ENCODE data around the gene GOT1.

The GOT1 gene

DNA sequence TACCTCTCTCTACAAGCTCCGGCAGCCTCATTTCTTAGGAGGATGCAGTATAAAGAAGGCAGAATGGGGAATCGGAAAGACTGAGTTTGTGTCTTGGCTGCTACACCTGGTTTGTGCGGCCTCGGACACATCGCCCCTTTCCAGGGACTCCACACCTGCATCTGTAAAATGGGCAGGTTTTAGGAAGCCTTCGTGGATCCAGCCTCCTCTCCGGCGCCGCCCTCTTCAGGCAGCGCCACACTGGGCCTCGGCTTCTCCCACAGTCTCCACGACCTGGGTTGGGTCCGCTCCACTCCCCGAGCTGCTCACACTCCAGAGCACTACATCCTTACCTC lies 341 bp downstream of the GOT1 start:
- TF ChIP-seq YY1 (IDR thresholded peaks at IDR 0.05; ENCODE audit: low read depth): no peak
- no peak for TF ChIP-seq TEAD4 (IDR thresholded peaks at IDR 0.05)
- TF ChIP-seq NFIC (IDR thresholded peaks at IDR 0.05): no peak
- TF ChIP-seq FOXM1 (IDR thresholded peaks at IDR 0.05; ENCODE audit: borderline replicate concordance, low read depth): no peak
- TF ChIP-seq, protein P1, sequence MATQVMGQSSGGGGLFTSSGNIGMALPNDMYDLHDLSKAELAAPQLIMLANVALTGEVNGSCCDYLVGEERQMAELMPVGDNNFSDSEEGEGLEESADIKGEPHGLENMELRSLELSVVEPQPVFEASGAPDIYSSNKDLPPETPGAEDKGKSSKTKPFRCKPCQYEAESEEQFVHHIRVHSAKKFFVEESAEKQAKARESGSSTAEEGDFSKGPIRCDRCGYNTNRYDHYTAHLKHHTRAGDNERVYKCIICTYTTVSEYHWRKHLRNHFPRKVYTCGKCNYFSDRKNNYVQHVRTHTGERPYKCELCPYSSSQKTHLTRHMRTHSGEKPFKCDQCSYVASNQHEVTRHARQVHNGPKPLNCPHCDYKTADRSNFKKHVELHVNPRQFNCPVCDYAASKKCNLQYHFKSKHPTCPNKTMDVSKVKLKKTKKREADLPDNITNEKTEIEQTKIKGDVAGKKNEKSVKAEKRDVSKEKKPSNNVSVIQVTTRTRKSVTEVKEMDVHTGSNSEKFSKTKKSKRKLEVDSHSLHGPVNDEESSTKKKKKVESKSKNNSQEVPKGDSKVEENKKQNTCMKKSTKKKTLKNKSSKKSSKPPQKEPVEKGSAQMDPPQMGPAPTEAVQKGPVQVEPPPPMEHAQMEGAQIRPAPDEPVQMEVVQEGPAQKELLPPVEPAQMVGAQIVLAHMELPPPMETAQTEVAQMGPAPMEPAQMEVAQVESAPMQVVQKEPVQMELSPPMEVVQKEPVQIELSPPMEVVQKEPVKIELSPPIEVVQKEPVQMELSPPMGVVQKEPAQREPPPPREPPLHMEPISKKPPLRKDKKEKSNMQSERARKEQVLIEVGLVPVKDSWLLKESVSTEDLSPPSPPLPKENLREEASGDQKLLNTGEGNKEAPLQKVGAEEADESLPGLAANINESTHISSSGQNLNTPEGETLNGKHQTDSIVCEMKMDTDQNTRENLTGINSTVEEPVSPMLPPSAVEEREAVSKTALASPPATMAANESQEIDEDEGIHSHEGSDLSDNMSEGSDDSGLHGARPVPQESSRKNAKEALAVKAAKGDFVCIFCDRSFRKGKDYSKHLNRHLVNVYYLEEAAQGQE (IDR thresholded peaks at IDR 0.05; ENCODE audit: low read depth): no peak
- no peak for TF ChIP-seq TCF12 (IDR thresholded peaks at IDR 0.05; ENCODE audit: low read depth)
- no peak for TF ChIP-seq CREB1 (IDR thresholded peaks at IDR 0.05; ENCODE audit: low read depth)
- TF ChIP-seq MAX (IDR thresholded peaks at IDR 0.05): no peak
- TF ChIP-seq TAF1 (IDR thresholded peaks at IDR 0.05; ENCODE audit: low read depth): no peak
- TF ChIP-seq ZBTB7A (IDR thresholded peaks at IDR 0.05; ENCODE audit: low read depth): no peak
- no peak for TF ChIP-seq RAD21 (IDR thresholded peaks at IDR 0.05; ENCODE audit: low read depth)
- TF ChIP-seq EP300 (IDR thresholded peaks at IDR 0.05; ENCODE audit: borderline replicate concordance): no peak
- no peak for TF ChIP-seq EGR1 (IDR thresholded peaks at IDR 0.05)
- TF ChIP-seq, protein P2, sequence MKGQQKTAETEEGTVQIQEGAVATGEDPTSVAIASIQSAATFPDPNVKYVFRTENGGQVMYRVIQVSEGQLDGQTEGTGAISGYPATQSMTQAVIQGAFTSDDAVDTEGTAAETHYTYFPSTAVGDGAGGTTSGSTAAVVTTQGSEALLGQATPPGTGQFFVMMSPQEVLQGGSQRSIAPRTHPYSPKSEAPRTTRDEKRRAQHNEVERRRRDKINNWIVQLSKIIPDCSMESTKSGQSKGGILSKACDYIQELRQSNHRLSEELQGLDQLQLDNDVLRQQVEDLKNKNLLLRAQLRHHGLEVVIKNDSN (IDR thresholded peaks at IDR 0.05): no peak
- TF ChIP-seq CEBPB (IDR thresholded peaks at IDR 0.05): no peak

- TF ChIP-seq EGR1 (IDR thresholded peaks at IDR 0.05) (no peak), FOXM1 (IDR thresholded peaks at IDR 0.05; ENCODE audit: borderline replicate concordance, low read depth) (no peak)
- TF ChIP-seq, protein P1 (IDR thresholded peaks at IDR 0.05; ENCODE audit: low read depth): peak; percentile 69
Observed at GRCh38 chr10:99429517-99430095, 818 bp downstream of the GOT1 start.

DNA sequence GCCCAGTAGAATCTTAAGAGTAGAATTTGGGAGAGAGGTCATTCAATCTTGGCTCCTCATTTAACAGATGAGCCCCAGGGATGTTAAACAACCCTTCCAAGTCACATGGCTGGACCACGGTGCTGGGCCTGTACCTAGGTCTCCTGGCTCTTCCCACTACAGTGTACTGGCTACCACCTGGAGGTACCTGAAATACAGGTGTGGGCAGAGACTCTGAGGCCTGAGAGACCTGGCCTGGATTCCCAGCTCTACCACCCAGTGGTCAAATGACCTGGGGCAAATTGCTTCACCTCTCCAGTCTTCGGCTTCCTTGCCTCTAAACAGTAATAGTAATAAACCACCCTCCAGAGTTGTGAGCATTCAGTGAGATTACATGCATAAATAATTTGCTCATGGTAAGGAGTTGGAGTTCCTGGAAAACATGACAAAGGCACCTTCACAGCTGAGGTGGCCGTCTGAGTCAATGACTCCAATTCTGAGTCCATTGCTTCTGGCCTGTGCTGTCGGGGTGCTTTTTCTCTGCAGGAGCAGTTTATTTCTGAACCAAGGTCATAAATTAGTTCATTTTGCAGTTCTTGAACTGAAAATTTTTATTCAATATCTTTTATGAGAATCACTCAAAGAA lies 2.7 kb downstream of the GOT1 start:
- TF ChIP-seq EGR1 (IDR thresholded peaks at IDR 0.05) (no peak), TCF12 (IDR thresholded peaks at IDR 0.05; ENCODE audit: low read depth) (no peak), FOXM1 (IDR thresholded peaks at IDR 0.05; ENCODE audit: borderline replicate concordance, low read depth) (no peak), CEBPB (IDR thresholded peaks at IDR 0.05) (no peak), EP300 (IDR thresholded peaks at IDR 0.05; ENCODE audit: borderline replicate concordance) (no peak), TEAD4 (IDR thresholded peaks at IDR 0.05) (no peak), TAF1 (IDR thresholded peaks at IDR 0.05; ENCODE audit: low read depth) (no peak), MAX (IDR thresholded peaks at IDR 0.05) (no peak), NFIC (IDR thresholded peaks at IDR 0.05) (no peak), CREB1 (IDR thresholded peaks at IDR 0.05; ENCODE audit: low read depth) (no peak), ZBTB7A (IDR thresholded peaks at IDR 0.05; ENCODE audit: low read depth) (no peak), YY1 (IDR thresholded peaks at IDR 0.05; ENCODE audit: low read depth) (no peak), RAD21 (IDR thresholded peaks at IDR 0.05; ENCODE audit: low read depth) (no peak)
- TF ChIP-seq, protein P2 (IDR thresholded peaks at IDR 0.05): no peak
- TF ChIP-seq, protein P1 (IDR thresholded peaks at IDR 0.05; ENCODE audit: low read depth): no peak

GRCh38 chr10:99426689-99427088 lies 3.7 kb downstream of the GOT1 start:
- TF ChIP-seq FOXM1 (IDR thresholded peaks at IDR 0.05; ENCODE audit: borderline replicate concordance, low read depth) (no peak), EGR1 (IDR thresholded peaks at IDR 0.05) (no peak), CEBPB (IDR thresholded peaks at IDR 0.05) (no peak), TCF12 (IDR thresholded peaks at IDR 0.05; ENCODE audit: low read depth) (no peak), TEAD4 (IDR thresholded peaks at IDR 0.05) (no peak)

Data from Ishikawa (cell line).